Activated CD4-positive, alpha-beta T cell treated with anti-CD3 and anti-CD28 coated beads for 24 hours (primary cell): ENCODE results near the gene TRERF1.

Source experiments
- DNase-seq, 2 donors: peaks; one replicate each; pipeline ENCODE4 v3.0.0-alpha.2; 2020; ENCODE audit warnings: low read depth in 2 of 2

Gene TRERF1

DNA sequence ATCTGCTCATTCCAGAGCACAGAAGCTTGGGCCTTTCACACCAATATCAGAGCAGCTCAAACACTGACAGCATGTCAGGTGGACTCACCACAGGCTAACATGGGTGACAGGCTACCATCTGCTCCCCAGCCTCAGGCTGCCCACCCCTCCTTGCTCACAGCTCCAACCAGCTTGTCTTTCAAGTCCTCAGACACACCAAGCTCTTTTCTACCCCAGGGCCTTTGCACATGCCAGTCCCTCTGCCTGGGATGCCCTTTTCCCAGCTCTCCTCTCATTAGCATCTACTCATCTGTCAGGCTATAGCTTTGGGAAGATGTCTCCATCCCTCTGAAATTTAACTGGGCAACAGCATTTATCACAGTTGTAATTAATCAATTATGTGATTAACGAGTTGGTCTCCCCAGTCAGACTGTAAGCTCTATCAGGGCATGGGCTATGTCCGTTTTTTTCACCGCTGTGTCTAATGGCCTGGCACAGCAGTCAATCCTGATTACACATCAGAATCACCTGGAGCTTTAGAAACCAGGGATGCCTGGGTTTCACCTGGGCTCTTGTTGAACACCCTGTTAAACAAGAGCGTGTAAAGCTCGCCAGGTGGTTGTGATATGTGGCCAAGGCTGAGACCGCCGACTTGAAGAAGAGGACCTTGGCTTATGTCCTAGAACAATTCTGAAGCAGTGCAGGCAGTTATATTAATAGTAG, 145.1 kb downstream of the TRERF1 start:
- no peak for DNase-seq

DNA sequence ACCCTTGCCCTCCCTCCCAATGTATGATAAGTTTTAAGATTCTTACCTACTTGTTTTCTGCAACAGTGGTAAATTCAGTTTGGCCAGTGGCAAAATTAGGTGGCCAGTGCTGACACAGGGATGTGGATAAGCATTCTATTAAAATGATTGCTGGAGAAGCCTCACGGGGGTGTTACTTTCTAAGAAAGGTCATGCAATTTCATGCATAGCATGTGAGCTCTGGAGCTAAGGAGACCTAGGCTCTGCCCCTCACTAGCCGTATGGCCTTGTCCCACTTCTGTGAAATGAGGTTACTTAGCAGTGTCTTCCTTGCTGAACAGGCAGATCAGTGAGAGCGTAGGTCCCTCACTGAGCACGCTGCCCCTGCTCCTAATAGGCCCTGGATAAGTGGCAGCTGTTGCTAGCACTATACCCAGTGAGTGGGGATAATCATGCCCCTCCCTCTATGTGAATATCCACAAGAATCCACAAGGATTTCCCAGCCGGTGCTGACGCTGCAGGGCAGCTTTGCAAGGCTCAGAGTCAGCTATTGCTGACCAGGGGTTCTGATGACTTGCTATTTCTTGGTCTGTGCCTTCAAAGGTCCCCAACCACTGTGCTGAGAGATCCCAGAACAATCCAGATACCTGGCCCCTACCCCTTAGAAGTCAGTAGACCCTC, 147.5 kb downstream of the TRERF1 start:
- DNase-seq = no peak

DNA sequence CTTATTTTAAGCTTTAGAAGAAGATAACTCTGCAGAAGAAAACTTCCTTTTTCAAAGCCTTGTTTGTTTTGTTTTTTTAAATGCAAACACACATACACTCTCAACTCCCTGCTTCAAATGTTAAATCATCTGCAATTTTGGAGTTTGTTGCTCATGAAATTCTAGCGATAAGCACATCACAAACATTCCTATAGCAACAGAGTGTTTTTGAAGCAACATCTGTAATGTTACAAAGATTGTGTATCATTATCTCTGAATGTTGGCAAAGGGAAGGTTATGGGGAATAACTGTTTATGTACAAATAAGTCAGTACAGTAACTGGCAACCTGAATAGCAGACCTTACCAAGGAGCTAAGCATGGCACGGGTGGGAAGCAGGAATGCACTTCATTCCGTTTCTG, 149.3 kb downstream of the TRERF1 start:
- DNase-seq = no peak

DNA sequence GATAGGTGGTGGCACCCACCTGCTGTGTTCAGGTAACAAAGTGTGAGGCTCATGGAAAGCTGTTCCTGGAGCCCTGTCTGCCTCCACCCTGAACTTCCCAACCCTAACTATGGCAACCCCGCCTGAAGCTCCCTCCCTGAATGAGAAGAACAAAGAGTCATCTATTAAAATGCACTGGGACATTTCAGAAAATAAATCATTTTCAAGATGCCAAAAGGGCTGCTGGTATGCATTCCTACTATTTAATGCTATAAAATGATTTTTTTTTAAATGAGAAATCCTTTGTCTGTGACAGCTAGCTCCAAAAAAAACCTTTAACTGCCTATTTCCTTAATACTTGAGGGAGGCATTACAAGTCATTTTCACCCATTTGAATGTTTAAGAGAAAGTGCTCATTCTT, 149.7 kb downstream of the TRERF1 start:
- DNase-seq = no peak

DNA sequence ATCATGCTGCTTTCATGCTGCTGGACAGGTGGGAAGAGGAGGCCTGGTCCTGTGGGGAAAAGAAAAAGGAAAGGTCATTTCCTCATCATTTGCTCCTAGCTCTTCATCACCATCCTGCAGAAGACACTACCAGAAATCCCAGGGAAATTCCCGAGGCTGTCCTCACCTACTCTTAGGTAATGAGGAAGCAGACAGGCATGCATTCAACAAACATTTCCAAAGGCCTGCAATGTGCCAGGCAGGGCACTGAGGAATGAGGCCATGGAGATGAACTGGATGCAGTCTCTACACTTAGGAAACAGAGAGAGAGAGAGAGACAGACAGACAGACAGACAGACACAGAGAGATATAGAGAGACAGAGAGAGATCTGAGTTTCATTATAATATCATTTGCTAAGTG, 151.0 kb downstream of the TRERF1 start:
- DNase-seq = no peak

DNA sequence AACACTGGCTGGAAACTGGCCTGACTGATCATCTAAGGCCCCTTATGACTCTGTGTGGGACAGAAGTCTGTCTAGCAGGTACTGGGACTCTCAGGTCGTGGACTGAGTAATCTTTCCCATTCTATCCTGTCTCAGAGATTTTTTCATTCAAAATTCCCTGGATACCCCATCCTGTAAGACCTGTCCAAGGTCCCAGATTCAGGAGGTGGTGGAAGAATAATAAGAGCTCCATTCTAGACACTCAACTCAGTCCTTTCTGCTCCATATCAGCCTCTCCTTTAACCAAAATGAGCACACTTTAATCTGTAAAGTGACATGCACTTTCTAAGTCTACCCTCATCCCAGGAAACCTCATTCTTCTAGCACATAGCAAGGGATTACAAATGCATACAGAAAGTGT, 151.5 kb downstream of the TRERF1 start:
- DNase-seq = no peak

DNA sequence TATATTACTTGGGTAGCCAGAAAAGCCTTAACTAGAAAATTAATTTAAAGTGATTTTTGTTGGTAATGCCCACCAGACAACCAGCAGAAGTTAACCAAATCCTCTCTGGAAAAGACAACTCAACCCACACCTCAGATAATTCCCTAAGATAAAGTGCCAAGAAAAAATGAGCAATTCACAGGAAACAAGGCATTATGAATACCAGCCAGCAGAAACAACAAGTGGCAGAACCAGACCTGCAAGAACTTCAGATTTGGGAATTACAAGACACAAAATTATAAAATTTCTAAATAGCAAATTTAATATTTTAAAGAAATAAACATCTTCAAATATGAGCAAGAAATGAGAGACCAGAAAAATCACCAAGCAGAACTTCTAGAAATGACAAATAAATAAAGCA, 154.1 kb downstream of the TRERF1 start:
- DNase-seq = no peak

DNA sequence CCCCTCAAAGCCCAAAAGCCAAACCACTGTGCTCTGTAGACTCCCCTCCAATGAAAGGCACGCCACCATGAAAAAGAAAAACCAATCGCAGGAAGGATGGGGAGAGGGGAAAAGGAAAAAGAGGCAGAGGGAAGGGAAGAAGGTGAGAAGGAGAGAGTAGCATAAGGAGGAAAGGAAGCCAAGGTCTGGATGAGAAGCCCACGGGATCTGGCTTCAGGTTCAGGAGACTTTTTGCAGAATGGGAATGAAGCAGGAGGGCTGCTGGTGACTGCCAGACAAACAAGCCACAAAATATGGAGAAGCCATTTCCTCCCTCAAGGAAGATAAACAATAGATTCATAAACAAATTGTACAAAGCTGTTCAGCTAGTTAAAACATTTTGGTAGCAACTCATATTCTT, 155.1 kb downstream of the TRERF1 start:
- DNase-seq = no peak

DNA sequence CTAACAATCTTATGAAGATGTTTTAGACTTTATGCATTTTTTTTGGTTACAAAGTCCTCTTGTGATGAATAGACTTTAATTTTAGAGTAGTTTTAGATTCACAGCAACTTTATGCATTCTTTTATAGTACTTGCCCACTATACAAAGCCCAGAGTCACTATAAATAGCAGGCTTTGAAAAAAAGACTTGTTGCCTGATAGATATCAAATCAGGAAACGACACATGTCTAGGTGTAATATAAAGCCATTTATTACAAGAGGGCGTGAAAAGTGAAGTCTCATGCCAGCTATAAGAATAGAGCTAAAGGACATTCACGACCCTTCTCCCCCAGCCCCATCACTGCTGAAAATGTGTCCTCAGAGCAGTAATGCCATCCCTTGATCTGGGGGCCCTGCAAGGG, 156.0 kb downstream of the TRERF1 start:
- no peak for DNase-seq

DNA sequence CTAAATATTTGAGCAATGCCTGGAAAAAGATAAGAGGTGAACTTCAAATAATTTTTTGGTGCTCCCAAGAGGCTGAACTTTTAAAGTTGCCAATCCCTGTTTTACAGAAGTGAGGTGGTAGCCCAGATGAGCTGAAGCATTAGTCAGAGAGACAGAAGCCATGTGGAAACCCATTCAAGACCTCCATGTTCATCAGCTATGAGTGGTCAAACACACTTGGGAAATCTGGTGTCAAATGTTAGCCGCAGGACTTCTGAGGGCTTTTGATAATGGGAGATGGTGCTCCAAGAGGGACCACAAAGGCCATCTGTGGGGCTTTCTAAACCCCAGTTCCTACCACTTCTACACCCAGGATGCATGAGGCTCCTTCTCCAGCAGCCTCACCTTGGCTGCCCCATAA, 156.5 kb downstream of the TRERF1 start:
- no peak for DNase-seq

DNA sequence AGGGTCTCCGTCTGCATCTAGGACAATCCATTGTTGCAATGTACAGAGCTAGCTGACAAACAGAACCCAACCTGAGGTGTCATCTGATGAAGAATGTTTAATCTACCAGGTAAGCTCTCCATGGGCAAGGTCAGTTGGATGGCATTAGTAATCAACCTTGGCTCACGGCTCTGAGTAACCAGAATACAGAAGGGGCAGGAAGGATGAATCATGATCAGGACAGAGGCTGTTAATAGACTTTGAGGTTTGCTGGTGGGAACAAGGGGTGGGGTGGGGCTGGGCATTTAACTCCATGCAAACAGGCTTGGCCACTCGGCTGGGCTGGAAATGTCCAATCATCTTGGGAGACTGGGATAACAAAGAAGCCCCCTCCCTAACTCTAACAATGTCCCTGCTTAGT, 157.0 kb downstream of the TRERF1 start:
- no peak for DNase-seq

DNA sequence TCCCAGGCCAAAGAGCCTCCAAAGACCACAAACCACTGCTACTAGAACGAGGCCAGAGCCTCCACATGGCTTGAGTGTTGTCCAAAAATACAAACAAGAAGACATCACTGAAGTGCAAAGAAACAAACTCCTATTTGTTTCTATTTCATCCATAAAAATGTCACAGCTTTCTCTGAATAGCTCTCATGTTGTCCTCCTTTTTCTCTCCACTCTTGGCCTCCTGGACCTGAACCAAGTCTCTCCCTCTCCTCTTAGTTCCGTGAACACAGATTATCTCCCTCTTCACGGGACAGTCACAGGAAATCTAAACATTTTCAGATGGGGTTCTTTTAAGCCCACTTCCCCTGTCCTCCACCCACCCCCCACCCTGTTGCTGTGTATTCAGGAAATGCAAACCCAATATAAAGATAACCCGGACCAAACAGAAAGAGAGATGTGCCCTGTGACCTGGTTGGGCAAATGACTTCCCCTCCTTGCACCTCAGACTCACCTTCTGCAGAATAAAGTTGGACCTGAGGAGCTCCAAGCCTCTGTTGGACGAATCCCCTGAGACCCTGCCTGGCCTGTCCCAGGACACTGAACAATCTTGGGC, 158.2 kb downstream of the TRERF1 start:
- no peak for DNase-seq

DNA sequence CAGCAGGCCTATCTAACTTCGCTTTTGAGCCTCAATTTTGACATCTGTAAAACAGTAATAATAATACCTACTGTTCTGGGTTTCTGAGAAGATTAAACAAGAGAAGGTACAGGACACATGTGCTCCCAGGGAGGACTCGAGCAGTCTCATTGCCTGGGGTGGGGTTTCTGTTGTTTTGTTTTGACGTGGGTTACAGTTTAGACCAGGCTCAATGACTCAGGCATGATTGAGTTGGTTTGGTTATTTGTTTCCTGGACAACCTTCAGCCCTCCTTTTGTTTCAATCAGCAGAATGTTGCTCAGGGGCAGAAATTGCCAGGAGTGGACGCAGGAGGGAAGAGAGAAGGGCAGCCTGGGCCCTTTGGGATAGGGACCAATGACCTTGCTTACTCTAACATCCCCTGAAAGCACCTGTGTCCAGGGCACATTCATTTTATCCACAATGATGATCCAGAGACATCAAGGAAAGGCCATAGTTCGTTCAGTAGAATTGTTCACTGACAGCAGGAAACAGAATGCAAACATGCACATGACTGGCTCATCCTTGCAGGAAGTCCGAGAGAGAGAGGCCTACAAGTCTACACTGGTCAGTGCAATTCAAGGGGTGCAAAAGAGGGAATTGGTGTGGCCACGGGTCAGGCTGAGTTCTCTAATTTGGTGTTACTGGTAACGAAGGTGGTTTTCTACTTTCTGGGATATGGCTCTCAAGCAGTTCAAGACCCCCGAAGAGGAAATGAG, 159.6 kb downstream of the TRERF1 start:
- no peak for DNase-seq

DNA sequence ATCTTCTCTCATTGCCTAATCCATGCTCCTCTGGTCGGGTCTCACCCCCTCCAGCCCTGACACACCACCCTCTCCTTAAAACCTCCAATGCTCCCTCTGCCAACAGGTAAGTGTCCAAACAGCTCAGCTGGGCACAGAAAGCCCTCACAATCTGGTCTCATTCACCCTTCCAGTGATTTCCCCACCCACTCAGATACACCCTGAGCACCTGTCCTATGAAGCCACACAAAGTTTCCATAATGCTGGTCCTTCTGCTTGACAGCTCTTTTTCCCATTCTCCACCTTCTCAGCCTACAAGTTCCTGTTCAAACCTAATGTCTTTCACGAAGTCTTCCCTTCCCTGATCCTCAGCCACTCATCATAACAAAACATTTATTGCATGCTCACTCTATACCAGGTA, 164.0 kb downstream of the TRERF1 start:
- no peak for DNase-seq

DNA sequence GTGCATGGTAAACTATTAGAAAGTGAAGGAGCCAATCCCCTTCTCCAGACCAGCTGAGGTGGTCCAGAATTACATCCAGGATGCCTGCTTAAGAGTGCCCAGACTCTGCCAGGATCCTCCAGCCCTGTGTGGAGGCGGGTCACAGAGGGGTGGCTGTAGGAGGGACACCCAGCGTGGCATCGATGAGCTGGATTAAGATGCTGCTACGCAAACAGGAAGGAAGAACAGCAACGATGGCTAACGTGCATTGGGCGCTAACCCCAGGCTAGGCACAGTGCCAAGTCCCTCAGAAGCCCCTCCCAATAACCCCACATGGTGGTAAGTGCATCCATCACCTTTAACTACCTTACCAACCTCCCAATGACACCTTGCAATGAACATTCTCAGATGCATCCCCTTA, 170.2 kb downstream of the TRERF1 start:
- DNase-seq = no peak

DNA sequence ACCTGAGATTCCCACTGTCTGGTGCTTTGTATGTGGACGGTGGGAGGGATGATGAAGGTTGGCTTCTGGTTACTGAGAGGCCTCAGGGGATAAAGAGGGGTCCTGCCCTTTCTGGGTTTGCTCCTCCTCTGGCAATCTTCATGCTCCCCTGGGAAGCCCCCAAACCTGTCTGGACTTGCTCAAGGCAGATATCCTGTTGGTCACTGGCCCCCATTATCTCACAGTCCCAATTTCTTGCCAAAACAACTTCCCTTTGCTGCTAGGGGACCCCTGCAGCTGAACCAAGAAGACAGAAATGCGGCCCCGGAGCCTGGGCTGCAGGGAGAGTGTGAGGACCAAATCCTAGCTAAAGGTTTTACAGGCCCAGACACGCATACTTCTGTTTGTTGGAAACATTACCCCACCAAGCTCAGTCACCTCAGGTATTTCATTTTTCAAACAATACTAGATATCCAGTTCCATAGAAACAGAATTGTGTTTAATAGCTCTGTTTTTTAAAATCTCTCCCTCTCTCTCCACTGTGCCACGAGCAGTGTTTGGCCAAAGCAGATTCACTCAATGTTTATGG, 170.7 kb downstream of the TRERF1 start:
- no peak for DNase-seq

DNA sequence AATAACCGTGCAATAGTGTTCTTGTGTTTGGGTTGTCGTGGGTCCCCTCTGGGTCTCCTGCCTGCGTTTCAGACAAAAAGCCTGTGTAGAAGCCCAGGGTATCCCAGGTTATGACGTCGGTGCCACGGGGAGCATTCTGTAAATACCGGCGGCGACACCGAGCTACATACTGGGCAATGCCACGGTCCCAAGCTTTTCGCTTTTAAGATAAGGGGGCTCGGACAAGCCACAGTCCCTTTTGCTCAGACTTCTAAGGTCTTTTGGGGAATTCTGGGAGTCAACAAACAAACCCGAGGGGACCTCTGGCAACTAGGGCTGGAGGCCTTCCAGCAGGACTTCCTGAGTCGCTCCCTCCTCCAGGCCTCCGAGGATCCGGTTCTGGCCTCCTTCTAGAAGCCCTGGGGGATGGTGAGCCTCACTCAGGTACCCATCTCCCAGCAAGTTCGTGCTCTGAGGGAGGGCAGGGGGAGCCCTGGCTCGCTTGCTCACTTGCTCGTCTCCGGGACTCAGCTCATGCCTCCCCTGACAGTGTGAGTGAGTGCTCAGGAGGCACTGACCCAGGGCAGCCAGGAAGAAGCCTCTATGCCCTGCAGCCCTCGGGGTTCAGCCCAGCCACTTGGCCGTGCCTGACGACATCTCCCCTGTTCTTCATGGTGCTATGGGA, 171.6 kb downstream of the TRERF1 start:
- no peak for DNase-seq

DNA sequence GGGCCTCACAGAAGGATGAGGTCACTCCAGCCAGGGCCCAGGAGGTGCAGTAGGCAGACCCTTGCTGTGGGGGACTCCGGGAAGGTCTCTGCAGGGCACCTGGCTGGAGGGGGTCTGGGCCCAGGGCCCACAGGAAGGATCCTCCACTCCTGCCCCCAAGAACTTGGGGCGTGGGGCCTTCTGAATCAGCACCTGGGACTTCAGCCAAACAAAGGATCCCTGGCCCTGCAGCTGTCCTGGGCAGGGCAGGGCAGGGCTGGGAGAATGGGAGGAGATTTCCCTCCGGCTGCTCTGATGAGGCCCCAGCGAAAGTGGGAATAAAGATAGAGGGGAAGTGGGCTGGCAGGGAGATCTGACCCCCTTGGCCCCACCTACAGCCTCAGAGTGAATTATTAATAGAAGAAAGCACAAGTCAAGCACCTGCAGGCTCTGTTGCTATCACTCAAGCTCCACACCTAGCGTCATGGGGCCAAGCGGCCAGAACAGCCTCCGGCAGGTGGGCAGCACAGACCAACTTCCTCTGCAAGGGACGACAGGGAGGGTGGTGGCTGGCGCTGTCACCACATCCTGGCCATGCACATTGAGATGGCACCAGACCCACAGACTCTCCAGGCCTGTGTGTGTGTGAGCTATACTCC, 172.5 kb downstream of the TRERF1 start:
- no peak for DNase-seq

DNA sequence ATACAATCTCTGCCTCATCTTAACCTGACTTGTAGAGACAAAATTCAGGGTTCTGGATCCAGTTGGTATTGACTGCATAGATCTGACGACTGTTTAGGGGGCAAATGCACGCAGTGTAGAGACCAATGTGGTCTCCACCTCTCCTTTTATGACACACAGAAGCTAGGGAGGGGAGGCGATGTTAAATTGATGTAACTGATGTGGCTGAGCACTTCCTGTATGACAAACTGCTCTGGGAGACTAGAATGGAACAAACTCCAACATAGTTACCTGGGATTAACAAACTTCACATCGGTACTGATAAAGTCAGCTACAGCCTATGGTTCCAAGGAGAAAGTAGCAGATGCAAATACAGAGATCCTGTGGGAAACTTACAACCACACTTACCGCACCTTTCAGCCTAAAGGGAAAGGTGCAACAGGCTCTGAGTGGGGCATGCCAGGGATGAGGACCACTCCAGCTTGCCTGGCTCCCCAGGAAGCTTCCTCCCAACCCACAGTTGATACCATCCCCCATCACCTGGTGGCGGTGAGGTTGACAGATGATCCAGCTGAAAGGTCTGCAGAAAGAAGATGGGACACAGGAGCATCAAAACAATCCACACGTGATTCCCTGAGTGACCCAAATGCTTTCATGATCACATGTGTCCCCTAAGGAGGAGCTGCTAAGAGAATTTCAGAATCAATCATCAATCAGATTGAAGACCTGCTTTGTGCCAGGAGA, 173.4 kb downstream of the TRERF1 start:
- no peak for DNase-seq

DNA sequence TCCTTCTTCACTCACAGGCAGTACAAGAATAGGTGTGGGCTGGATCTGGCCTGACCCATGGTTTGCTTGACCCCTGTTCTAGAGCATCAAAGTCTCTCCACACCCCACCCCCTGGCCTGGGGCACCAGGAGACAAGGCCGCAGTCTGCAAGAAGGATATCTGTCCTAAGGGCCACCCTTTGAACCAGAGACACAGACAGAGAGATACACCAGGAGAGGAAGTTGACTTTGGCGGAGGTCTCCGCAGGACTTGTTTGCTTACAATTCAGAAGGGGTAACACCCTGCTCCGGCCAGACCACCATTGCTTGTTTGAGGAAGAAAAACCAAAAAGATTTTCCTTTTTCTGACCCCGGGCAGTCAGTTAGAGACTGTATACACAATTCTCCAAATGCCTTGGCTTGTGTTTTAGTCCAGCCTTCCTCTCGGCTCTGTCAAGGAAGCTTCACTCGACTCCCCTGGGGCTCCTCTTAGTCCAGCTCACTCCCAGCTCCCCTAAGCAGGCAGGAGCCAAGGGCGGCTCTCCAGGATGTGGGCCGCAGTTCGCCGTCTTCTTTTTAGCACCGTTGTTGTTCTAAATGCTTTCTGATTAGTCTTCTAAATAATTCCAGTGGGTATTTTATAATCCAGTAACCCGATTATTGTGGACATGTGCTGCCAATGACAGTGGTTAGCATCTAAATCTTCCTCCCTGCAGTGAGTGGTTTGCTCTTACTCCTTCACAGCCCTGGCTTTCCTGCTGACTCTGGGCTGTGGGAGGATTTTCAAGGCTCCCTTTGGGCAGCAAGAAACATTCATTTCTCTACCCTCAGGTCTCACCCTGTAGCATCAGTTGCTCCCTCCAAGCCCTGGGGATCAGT, 175.5 kb downstream of the TRERF1 start:
- no peak for DNase-seq
